Memory B cell (primary cell): Measurements from ENCODE around the gene RNF19B.

Experiments used
- ATAC-seq: fragments of 150-1000 bp; cut with Tn5 transposase; 2 replicates; pipeline ENCODE4 v1.10.0; 2021; ENCODE audit warnings: low read depth, mild to moderate bottlenecking, moderate library complexity
- DNase-seq, 2 donors: peaks; one replicate each; pipeline ENCODE4 v3.0.0; 2022; ENCODE audit warnings: low spot score in 2 of 2
- H3K27ac Mint-ChIP-seq: one replicate; pipeline ENCODE4 v1.8.0; 2022; ENCODE audit warnings: mild to moderate bottlenecking, moderate library complexity, mixed read lengths
- H3K27me3 Mint-ChIP-seq: one replicate; pipeline ENCODE4 v1.8.0; 2022; ENCODE audit warnings: mixed read lengths
- H3K36me3 Mint-ChIP-seq: one replicate; pipeline ENCODE4 v1.8.0; 2022; ENCODE audit warnings: mild to moderate bottlenecking, mixed read lengths
- H3K4me1 Mint-ChIP-seq: one replicate; pipeline ENCODE4 v1.8.0; 2022; ENCODE audit warnings: mixed read lengths
- H3K4me3 Mint-ChIP-seq: one replicate; pipeline ENCODE4 v1.8.0; 2022; ENCODE audit warnings: mild to moderate bottlenecking, moderate library complexity, mixed read lengths
- H3K9me3 Mint-ChIP-seq: one replicate; pipeline ENCODE4 v1.8.0; 2022; ENCODE audit warnings: mixed read lengths

RNF19B gene

DNA sequence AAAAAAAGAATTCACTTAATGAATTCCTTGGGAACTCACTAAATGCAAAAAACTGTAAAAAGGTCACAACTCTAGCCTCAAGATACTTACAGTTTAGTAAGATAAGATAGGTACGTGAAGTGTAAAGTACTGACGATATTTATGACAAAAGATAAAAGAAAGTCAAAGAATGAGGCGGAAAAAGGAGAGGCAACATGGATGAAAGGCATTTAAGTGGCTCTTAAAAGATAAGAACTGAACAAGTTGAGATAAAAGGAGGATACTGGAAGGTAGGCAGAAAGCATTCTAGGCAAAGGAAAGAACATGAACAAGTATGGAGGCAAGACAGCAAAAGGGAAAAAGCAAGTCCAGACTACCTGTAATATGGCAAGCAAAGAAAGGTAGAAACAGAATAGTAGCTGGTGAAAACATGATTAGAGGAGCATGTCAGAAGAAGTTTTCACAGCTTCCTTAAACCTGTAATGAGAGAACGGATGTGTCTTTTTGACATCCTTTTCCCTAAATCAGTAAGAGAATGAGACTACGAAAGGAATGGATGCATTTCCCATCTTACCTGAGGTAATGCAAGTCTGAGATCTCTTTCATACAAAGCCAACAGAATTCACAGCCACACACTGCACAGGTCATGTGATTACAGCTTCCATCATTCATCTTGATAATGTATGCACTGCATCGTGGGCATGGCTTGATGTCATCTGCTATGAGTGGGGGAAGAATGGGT, 16.8 kb downstream of the RNF19B start:
- DNase-seq (no peak), ATAC-seq (no peak)
- H3K4me3 Mint-ChIP-seq, result no peak overlapping the region
- peaks cover 25% of the 10 kb centered on the region for H3K36me3 Mint-ChIP-seq
- peaks cover 13% of the 10 kb centered on the region for H3K4me1 Mint-ChIP-seq
- no peaks in the 10 kb centered on the region for H3K27me3 Mint-ChIP-seq
- H3K9me3 Mint-ChIP-seq, result no peaks in the 10 kb centered on the region
- H3K27ac Mint-ChIP-seq, result no peak overlapping the region

DNA sequence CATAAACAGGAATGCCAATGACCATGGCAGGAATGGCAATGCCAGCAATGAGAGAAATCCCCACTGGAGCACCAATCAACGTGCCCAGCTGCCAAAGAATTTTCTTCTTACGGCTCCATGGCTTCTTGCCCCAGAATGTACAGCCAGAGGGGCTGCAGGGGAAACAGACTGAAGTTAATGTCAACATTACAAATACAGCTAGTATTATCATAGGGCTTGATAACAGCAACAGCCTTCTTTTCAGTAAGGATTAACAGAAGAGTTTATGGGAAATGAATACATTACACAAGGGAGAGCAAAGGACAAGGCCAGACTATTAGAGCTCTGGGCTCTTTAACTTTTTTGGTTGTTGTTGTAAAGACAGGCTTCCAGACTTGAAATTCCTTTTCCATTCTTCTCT, 18.2 kb downstream of the RNF19B start:
- Mint-ChIP-seq H3K27ac (no peak overlapping the region), H3K36me3 (peaks cover 25% of the 10 kb centered on the region), H3K4me1 (peaks cover 11% of the 10 kb centered on the region), H3K4me3 (no peak overlapping the region), H3K27me3 (no peaks in the 10 kb centered on the region), H3K9me3 (no peaks in the 10 kb centered on the region)
- no peak for DNase-seq
- no peak for ATAC-seq

DNA sequence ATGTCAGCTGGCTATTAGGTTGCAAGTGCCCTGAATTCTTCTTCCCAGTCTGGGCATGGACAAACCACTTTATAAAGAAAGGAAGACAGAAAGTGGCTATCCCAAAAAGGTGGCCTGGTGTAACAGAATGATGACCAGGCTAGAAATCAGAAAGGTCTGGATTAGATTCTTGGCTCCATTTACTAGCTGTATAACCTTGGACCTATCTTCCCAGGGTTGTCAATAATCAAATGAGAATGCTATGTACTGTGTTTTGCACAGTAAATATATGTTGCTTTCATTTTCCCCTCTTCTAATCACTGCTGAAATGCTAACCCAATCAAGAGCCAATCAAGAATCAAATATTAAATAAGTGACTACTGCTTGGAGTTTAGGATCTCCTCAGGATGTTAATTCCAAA, 20.4 kb downstream of the RNF19B start:
- Mint-ChIP-seq H3K27me3 (no peaks in the 10 kb centered on the region), H3K4me3 (no peak overlapping the region), H3K36me3 (peaks cover 29% of the 10 kb centered on the region), H3K4me1 (peaks cover 3% of the 10 kb centered on the region), H3K27ac (no peak overlapping the region), H3K9me3 (no peaks in the 10 kb centered on the region)
- DNase-seq (no peak), ATAC-seq (no peak)

DNA sequence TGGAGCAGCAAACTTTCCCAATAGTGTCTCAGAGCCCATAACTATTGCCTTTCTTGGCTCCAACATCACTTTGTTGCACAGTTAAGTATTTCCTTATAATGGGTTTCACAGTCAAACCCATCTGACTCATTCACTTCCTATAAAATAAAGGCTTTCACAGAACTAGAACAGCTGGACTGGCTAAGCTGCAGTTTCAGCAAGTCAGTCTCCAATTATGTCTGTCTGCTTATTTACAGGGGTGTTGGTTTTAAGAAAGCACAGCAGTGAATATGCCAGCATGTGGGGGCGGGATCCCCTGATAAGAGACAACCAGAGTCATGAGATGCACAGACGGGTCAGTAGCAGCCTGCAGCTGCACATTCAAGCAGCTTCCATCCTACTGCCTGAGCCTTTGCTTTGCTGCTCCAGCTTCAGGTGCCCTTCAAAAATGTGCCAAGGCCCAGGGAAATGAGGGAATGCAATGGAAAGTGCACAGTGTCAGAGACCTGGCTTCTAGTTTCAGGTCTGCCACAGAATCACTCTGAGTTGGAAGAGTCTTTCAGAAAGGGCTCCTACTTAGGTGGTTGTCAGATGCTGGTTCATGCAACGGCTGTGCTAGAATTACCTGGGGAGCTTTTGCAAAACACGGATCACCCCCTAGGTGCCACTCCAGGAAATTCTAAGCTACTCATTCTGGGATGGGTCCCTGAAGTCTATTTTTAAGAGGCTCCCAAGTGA, 24.8 kb downstream of the RNF19B start:
- Mint-ChIP-seq H3K27ac (no peak overlapping the region), H3K36me3 (peaks cover 27% of the 10 kb centered on the region), H3K9me3 (no peaks in the 10 kb centered on the region), H3K4me1 (no peaks in the 10 kb centered on the region), H3K27me3 (no peaks in the 10 kb centered on the region), H3K4me3 (no peak overlapping the region)
- ATAC-seq (no peak), DNase-seq (no peak)

DNA sequence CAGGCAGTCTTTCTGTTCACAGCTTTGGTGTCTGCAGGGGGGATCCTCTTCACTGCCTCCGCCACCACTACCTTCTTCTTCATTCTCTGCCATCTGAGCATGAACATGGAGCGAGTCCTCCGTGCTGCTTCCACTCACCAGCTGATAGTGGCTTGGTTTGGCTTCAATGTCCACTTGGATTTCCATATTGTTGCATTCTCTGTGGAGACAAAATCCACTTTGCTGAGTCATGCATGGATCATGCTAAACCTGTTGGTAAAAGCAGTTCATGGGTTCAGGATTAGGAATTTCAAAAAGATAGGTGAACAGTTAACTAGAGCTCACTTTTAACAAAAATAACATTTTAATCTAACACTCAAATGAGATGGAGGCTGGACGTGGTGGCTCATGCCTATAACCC, 27.5 kb downstream of the RNF19B start:
- no peaks in the 10 kb centered on the region for H3K27me3 Mint-ChIP-seq
- ATAC-seq, result no peak
- no peak overlapping the region for H3K4me3 Mint-ChIP-seq
- peaks cover 20% of the 10 kb centered on the region for H3K36me3 Mint-ChIP-seq
- no peak for DNase-seq
- no peaks in the 10 kb centered on the region for H3K4me1 Mint-ChIP-seq
- H3K9me3 Mint-ChIP-seq, result no peaks in the 10 kb centered on the region
- H3K27ac Mint-ChIP-seq, result no peak overlapping the region

DNA sequence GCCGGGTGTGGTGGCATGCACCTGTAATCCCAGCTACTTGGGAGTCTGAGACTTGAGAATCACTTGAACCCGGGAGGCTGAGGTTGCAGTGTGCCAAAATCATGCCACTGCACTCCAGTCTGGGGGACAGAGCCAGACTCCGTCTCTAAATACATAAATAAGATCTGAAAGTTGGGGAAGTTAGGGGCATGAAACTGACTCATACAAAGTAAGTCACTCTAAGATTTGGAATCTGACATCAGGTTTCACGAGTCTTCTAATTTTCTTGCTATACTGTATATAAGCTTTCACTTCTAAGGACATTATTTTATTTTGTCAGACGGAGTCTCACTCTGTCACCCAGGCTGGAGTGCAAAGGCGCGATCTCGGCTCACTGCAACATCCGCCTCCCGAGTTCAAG, 30.1 kb downstream of the RNF19B start:
- Mint-ChIP-seq H3K27me3 (no peaks in the 10 kb centered on the region), H3K4me3 (no peak overlapping the region), H3K9me3 (no peaks in the 10 kb centered on the region), H3K36me3 (peaks cover 17% of the 10 kb centered on the region), H3K4me1 (no peaks in the 10 kb centered on the region), H3K27ac (no peak overlapping the region)
- DNase-seq (no peak), ATAC-seq (no peak)

DNA sequence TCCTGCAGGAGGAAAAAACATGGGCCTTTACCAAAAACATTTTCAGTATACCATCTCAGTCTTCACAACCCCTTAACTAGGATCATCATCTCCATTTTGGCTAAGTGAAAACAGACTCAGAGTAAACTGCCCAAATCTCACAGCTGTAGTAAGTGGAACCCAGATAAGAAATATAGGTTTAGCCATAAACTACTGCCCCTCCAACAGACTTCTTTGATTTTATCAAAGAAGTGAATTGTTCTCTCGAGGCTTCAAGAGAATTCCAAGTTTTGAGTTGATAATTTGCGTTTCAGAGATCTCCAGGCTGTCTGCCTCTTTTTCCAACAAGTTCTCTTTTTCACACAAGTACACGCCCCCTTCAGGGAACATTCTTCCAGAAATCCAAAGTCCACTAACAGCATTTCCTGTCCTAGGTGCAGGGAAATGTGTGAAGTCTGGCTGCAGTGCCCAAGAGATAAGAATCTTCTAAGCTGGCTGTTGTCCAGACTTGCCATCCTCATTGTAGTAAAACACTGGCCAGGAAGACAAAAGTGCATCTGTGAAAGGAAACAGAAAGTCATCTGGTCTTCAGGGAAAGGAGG, 30.8 kb downstream of the RNF19B start:
- no peaks in the 10 kb centered on the region for H3K9me3 Mint-ChIP-seq
- no peaks in the 10 kb centered on the region for H3K4me1 Mint-ChIP-seq
- H3K36me3 Mint-ChIP-seq, result peaks cover 14% of the 10 kb centered on the region
- no peaks in the 10 kb centered on the region for H3K27me3 Mint-ChIP-seq
- H3K27ac Mint-ChIP-seq, result no peak overlapping the region
- ATAC-seq, result no peak
- no peak for DNase-seq
- H3K4me3 Mint-ChIP-seq, result no peak overlapping the region

DNA sequence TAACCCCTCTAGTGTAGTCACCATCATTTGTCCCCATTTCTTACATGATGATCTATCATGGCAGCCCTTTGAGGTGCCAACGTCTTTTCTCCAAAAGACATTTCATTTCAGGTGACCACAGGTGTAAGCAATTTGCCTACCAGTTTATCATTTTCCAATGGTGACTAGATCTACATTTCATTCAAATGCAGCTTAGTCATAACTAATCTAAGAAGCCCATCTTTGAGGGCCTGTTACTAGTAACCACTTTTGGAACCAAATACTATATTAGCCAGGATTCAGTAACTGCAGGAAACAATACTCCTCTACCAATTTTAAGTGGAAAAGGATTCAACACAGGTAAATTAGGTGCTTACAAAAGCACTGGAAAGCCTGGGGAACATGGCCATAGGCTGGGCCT, 32.8 kb downstream of the RNF19B start:
- Mint-ChIP-seq H3K27ac (no peak overlapping the region), H3K9me3 (peaks cover 4% of the 10 kb centered on the region), H3K4me3 (no peak overlapping the region), H3K36me3 (peaks cover 3% of the 10 kb centered on the region), H3K27me3 (peaks cover 3% of the 10 kb centered on the region), H3K4me1 (no peaks in the 10 kb centered on the region)
- ATAC-seq (no peak), DNase-seq (no peak)

DNA sequence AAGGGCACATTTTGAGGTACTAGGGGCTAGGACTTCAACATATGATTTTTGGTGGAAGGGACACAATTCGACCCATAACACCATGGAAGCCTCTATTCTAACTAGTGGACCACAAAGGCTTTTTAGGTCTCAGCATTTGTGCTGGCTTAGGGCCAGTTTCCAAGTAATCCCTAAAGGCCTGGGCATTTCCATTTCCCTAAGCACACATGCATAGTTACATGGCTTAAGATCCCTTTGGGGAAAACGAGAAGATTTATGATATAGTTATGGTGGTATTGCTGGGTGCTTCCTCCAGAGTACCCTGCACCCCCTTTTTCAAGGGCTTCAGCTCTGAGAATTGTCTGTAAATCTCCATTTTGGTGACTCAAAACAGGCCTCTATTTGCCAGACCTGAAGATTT, 35.2 kb downstream of the RNF19B start:
- DNase-seq (no peak), ATAC-seq (no peak)
- Mint-ChIP-seq H3K9me3 (peaks cover 4% of the 10 kb centered on the region), H3K27me3 (peaks cover 13% of the 10 kb centered on the region), H3K4me1 (peaks cover 12% of the 10 kb centered on the region), H3K27ac (no peak overlapping the region), H3K4me3 (no peak overlapping the region), H3K36me3 (peaks cover 1% of the 10 kb centered on the region)

DNA sequence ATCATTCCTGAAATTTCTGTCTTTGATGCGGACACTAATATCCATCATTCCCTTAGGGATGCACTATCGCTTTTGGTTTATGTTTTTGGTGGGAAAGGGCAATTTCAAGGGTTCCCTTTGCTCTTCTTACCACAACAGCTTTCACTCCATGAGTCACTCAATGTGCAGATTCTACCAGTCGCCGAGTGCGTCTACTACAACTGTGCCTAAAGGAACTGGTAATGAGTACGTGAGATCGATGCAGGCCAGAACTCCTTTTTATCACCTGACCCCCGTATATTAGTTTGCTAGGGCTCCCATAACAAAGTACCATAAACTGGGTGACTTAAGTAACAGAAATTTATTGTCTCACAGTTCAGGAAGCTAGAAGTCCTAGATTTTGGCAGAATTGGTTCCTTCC, 35.9 kb downstream of the RNF19B start:
- peaks cover 14% of the 10 kb centered on the region for H3K4me1 Mint-ChIP-seq
- no peak overlapping the region for H3K27ac Mint-ChIP-seq
- peaks cover 1% of the 10 kb centered on the region for H3K36me3 Mint-ChIP-seq
- DNase-seq (no peak), ATAC-seq (no peak)
- no peak overlapping the region for H3K4me3 Mint-ChIP-seq
- peaks cover 4% of the 10 kb centered on the region for H3K9me3 Mint-ChIP-seq
- peaks cover 18% of the 10 kb centered on the region for H3K27me3 Mint-ChIP-seq

DNA sequence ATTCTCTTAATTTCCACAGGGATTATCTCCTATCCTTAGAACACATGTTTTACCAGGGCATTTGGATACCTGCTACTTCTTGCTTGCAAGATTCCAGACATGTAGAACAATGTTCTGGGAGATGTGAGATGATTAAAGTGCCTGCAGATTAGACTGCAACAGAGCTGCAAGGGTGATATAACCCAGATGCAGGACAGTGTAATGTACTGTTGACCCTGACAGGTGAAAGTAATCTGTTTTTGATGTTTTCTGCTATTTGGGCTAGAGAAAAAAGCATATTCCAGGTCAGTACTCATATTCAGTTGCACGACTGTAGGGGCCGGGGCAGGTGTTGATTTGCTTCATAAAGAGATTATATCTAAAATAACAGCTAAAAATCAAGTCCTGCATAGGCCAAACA, 36.3 kb downstream of the RNF19B start:
- Mint-ChIP-seq H3K36me3 (peaks cover 1% of the 10 kb centered on the region), H3K27me3 (peaks cover 21% of the 10 kb centered on the region), H3K27ac (no peak overlapping the region), H3K4me3 (no peak overlapping the region), H3K4me1 (peaks cover 14% of the 10 kb centered on the region), H3K9me3 (peaks cover 4% of the 10 kb centered on the region)
- no peak for DNase-seq
- no peak for ATAC-seq

DNA sequence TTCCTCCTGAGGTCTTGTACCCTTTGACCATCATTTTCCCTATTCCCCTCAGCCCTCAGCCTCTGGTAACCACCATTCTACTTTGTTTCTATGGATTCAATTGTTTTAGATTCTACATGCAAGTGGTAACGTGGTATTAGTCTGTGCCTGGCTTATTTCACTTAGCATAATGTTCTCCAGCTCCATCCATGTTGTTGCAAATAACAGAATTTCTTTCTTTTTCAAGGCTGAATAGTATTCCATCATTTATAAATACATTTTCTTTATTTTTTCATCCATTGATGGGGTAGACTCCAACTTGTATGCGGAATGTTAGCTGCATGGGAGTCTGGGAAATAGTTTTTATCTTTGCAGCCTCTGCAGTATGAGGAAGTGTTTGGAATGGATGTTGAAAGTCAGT, 37.2 kb downstream of the RNF19B start:
- ATAC-seq (no peak), DNase-seq (no peak)
- Mint-ChIP-seq H3K27me3 (peaks cover 26% of the 10 kb centered on the region), H3K9me3 (peaks cover 4% of the 10 kb centered on the region), H3K4me1 (peaks cover 14% of the 10 kb centered on the region), H3K36me3 (peaks cover 1% of the 10 kb centered on the region), H3K4me3 (no peak overlapping the region), H3K27ac (no peak overlapping the region)

DNA sequence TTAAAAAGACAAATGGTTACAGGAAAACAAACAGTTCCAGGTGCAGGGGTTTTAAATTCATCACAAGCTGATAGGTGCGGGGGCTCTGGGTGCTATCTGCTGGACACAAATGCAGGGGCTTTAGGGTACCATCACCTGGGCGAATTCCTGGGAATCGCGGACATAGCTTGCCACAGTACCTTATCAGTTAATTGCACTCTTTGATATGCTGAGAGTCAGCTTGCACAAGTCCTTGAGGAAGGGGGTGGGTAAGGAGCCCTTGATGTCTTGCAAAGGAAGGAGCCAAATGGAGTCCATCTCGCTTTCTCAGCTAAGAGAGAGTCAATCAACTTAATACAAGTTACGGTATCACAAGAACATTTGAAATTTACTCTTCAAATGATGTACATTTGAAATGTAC, 38.0 kb downstream of the RNF19B start:
- ATAC-seq (no peak), DNase-seq (no peak)
- Mint-ChIP-seq H3K9me3 (peaks cover 4% of the 10 kb centered on the region), H3K4me1 (peaks cover 14% of the 10 kb centered on the region), H3K4me3 (no peak overlapping the region), H3K27me3 (peaks cover 32% of the 10 kb centered on the region), H3K27ac (no peak overlapping the region), H3K36me3 (peaks cover 1% of the 10 kb centered on the region)

DNA sequence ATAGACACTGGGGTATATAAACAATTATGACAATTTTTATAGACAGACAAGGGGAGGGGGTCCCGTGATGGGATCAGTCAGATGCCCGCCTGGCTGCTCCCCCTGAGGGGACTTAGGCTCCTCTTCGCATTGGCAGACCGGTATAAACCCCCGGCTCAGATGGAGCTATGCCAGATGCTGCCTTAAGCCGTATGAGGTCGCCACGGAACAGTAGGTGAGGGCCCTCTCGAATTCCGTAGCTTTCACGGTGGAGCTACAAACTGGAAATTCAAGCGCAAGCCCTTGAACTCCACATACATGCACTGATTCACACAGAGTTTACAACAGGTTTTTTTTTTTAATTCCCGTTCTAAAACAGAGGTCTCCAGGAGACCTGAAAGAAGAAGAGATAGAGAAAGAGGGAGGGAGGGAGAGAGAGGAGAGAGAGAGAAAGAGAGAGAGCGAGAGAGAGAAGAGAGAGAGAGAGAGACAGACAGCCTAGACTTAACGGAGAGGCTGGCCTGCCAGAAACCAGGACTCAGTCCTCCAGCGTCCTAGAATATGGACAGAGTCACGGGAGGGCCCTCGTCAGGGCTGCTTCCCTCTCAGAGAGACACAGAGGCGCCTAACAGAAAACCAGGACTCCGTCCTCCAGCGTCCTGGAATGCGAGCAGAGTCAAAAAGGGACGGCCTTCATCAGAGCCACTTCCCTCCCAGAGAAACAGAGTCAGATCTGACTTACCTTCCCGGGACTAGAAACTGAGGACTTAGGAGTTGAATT, 39.0 kb downstream of the RNF19B start:
- ATAC-seq, result peak; percentile 69
- peaks cover 14% of the 10 kb centered on the region for H3K4me1 Mint-ChIP-seq
- peaks cover 4% of the 10 kb centered on the region for H3K9me3 Mint-ChIP-seq
- DNase-seq, result no peak
- peaks cover 38% of the 10 kb centered on the region for H3K27me3 Mint-ChIP-seq
- peak overlapping the region; percentile 42 for H3K4me3 Mint-ChIP-seq
- no peak overlapping the region for H3K27ac Mint-ChIP-seq
- H3K36me3 Mint-ChIP-seq, result no peaks in the 10 kb centered on the region
